CD4-positive, alpha-beta T cell treated with Interleukin-6 for 4 hours (primary cell): ENCODE data around the gene IRGQ.
"Not testable (repeated sequence)": the region's sequence is repeated elsewhere in the genome, so short reads cannot be mapped to it uniquely, and the experiment has no call there.

Experiments used
- DNase-seq: peaks from one replicate; pipeline ENCODE4 v3.0.0-alpha.2; 2020; ENCODE audit warnings: mixed read lengths

IRGQ gene

GRCh38 chr19:43597876-43598275, 1.9 kb upstream of the IRGQ start:
- DNase-seq = no peak

GRCh38 chr19:43596842-43597461, 1.0 kb upstream of the IRGQ start:
- DNase-seq = no peak

GRCh38 chr19:43595605-43595998, 332 bp downstream of the IRGQ start:
- no peak for DNase-seq

- DNase-seq = peak; percentile 78
Observed at GRCh38 chr19:43594710-43595604, 977 bp downstream of the IRGQ start.

GRCh38 chr19:43594081-43594697, 1.7 kb downstream of the IRGQ start:
- no peak for DNase-seq

- DNase-seq = no peak
Observed at GRCh38 chr19:43592800-43593350, 3.1 kb downstream of the IRGQ start.

GRCh38 chr19:43591904-43592772, 3.8 kb downstream of the IRGQ start:
- no peak for DNase-seq

- no peak for DNase-seq
Observed at GRCh38 chr19:43589678-43590077, 6.3 kb downstream of the IRGQ start.

GRCh38 chr19:43589277-43589676, 6.7 kb downstream of the IRGQ start:
- no peak for DNase-seq

GRCh38 chr19:43587029-43587428, 8.9 kb downstream of the IRGQ start:
- DNase-seq = not testable (repeated sequence)

GRCh38 chr19:43586346-43586745, 9.6 kb downstream of the IRGQ start:
- DNase-seq = no peak

GRCh38 chr19:43584484-43584883, 11.4 kb downstream of the IRGQ start:
- no peak for DNase-seq

- no peak for DNase-seq
Observed at GRCh38 chr19:43582495-43582894, 13.4 kb downstream of the IRGQ start.

- no peak for DNase-seq
Observed at GRCh38 chr19:43581467-43581866, 14.5 kb downstream of the IRGQ start.

- no peak for DNase-seq
Observed at GRCh38 chr19:43578787-43579186, 17.1 kb downstream of the IRGQ start.

- DNase-seq = no peak
Observed at GRCh38 chr19:43575955-43576878, 19.7 kb downstream of the IRGQ start.

- peak; percentile 97 for DNase-seq
Observed at GRCh38 chr19:43575156-43575950, 20.6 kb downstream of the IRGQ start, which contains the start of the genes PINLYP and XRCC1. Gene PINLYP, plus strand, starts transcription at chr19:43575801. Its CDS starts 1,391 bp downstream, at chr19:43577192. Gene XRCC1, minus strand, starts transcription at chr19:43575527. Its CDS starts 69 bp downstream, at chr19:43575458.

GRCh38 chr19:43574424-43575155, 21.3 kb downstream of the IRGQ start:
- no peak for DNase-seq

- no peak for DNase-seq
Observed at GRCh38 chr19:43572171-43572588, 23.8 kb downstream of the IRGQ start.
